GM12891 (cell line): Measurements from ENCODE around the gene SOX12.

Experiments
- PAX5 ChIP-seq: IDR thresholded peaks from 2 replicates; pipeline ENCODE4 v1.6.1; 2011; ENCODE audit warnings: low read length, moderate library complexity, mild to moderate bottlenecking; ENCODE audit not compliant: insufficient read depth, severe bottlenecking
- POLR2A ChIP-seq: IDR thresholded peaks from 2 replicates; pipeline ENCODE4 v1.6.1; 2011; ENCODE audit warnings: low read depth, low read length, control low read depth
- POLR2AphosphoS5 ChIP-seq: IDR thresholded peaks from 2 replicates; pipeline ENCODE4 v1.6.1; 2011; ENCODE audit warnings: low read depth, low read length, control low read depth

- TF ChIP-seq PAX5 (no peak), POLR2AphosphoS5 (no peak), POLR2A (no peak)
Observed at GRCh38 chr20:326645-327185, 1.4 kb downstream of the SOX12 start.
